Measurements from ENCODE around the gene KBTBD12. TPM values are rescaled to one million over a fixed set of nuclear protein-coding genes. Genes with fewer than 3 reads are reported as not detected.

KBTBD12 gene
- total and polyA plus RNA-seq, 2 of the 13 experiments (the other 11 are each of a cell fraction or from before 2014, with no cell fraction given) = not detected

- no TSS peak for BruUV-seq (replicated peaks)
- peaks cover 0 to 3% of the 10 kb centered on the region in 2 experiments; a peak in 2 of 5 replicates for H3K27me3 ChIP-seq (ENCODE audit: control insufficient read depth in 1 of 2, insufficient read depth in 2 of 2, low read length in 2 of 2)
- H3K79me2 ChIP-seq (ENCODE audit: insufficient read depth, low read length) = no peaks in the 10 kb centered on the region
- H3K4me3 ChIP-seq (replicated peaks in 1 of 3; ENCODE audit: insufficient read depth in 1 of 3, low read depth in 2 of 3, low read length in 3 of 3) = no peak overlapping the region; a peak in 1 of 6 replicates
- H3K4me1 ChIP-seq (ENCODE audit: insufficient read depth, low read length) = peaks cover 32% of the 10 kb centered on the region
- ATAC-seq (peak; percentile 98), FAIRE-seq (peak; percentile 86), DNase-seq (ENCODE audit: low spot score) (peak; percentile 74)
- intact Hi-C loops (cut with micrococcal nuclease; ENCODE audit: unreplicated experiment) (no loop called here), in situ Hi-C loops (cut with HindIII; ENCODE audit: extremely low pct_ligation_motif_present, low pct_unique_long_range_greater_than_20kb) (no loop called here)
- no peaks in the 10 kb centered on the region for H4K20me1 ChIP-seq (ENCODE audit: insufficient read depth, low read length)
- H3K4me2 ChIP-seq (ENCODE audit: low read depth, low read length) = peak overlapping the region; percentile 40
- no peaks in the 10 kb centered on the region for H3K9me3 ChIP-seq (ENCODE audit: low read length)
- no peak overlapping the region for H3K9ac ChIP-seq (ENCODE audit: insufficient read depth, low read depth, low read length)
- ChIA-PET CTCF (ENCODE audit: low intra/inter-chr PET ratio, low total read pairs) (no interaction called here), POLR2A (interaction anchor here (0.6 to 1.2 kb wide), 3 partner anchors 17 to 30 kb away, joined by 4 to 6 read pairs (median 5); partner anchors contain the start of gene SEC61A1)
- 0% methylated on average over 1 of the region's 1 CpG for WGBS (ENCODE audit: low lambda C conversion rate)
- H3K27ac ChIP-seq (ENCODE audit: extremely low read length, insufficient read depth, low read length) = no peak overlapping the region
- no peak overlapping the region for H2AFZ ChIP-seq (ENCODE audit: low read length)
- H3K36me3 ChIP-seq (replicated peaks in 1 of 2; ENCODE audit: control insufficient read depth in 1 of 2, insufficient read depth in 2 of 2, low read length in 2 of 2) = no peaks in the 10 kb centered on the region
- TF ChIP-seq YY1 (IDR thresholded peaks at IDR 0.05; ENCODE audit: insufficient read depth, insufficient replicate concordance, low read depth, low read length) = no peak
- no peak for TF ChIP-seq TBL1XR1 (IDR thresholded peaks at IDR 0.05; ENCODE audit: borderline replicate concordance, low read length, partially characterized antibody)
- no peak for TF ChIP-seq RBFOX2 (IDR thresholded peaks at IDR 0.05; ENCODE audit: low read depth, low read length)
- TF ChIP-seq ARID3A (IDR thresholded peaks at IDR 0.05; ENCODE audit: low read depth, low read length) = peak; percentile 79
- no peak for TF ChIP-seq ZNF224 (CRISPR knock-in tag; IDR thresholded peaks at IDR 0.05)
- no peak for TF ChIP-seq DNMT3B (CRISPR knock-in tag; conservative IDR thresholded peaks at IDR 0.05)
- peak; percentile 91 for TF ChIP-seq FOXP4 (CRISPR knock-in tag; IDR thresholded peaks at IDR 0.05)
- TF ChIP-seq SMYD3 (CRISPR knock-in tag; IDR thresholded peaks at IDR 0.05) = no peak
- TF ChIP-seq HNF1A (IDR thresholded peaks at IDR 0.05; ENCODE audit: low read depth) = peak; percentile 94
- TF ChIP-seq HNF1A (CRISPR knock-in tag; IDR thresholded peaks at IDR 0.05; ENCODE audit: borderline replicate concordance) = peak; percentile 86
- TF ChIP-seq DRAP1 (CRISPR knock-in tag; IDR thresholded peaks at IDR 0.05) = 0 out of 2 replicates have a peak, but pooled peaks have one; percentile 22
- TF ChIP-seq FOXK2 (IDR thresholded peaks at IDR 0.05) = no peak
- no peak for TF ChIP-seq SRY (CRISPR knock-in tag; IDR thresholded peaks at IDR 0.05)
- TF ChIP-seq TGIF2 (CRISPR knock-in tag; IDR thresholded peaks at IDR 0.05) = peak; percentile 72; the same call in 1 of the 2 replicates
- 0 out of 2 replicates have a peak, but pooled peaks have one; percentile 43 for TF ChIP-seq ZGPAT (CRISPR knock-in tag; IDR thresholded peaks at IDR 0.05)
- no peak for TF ChIP-seq ARID2 (CRISPR knock-in tag; IDR thresholded peaks at IDR 0.05; ENCODE audit: borderline replicate concordance)
These were observed 121.1 kb downstream of the KBTBD12 start for GRCh38 chr3:128036119-128036518.

Measured in HepG2 (cell line).